ENCODE results near the gene ARL14.

GRCh38 chr3:160661660-160662059 is 15.3 kb upstream of the ARL14 start:
- TF ChIP-seq POLR2A (IDR thresholded peaks at IDR 0.05; ENCODE audit: low read depth, low read length) (no peak), CTCF (IDR thresholded peaks at IDR 0.05; ENCODE audit: extremely low read depth in 1 of 2, insufficient read depth in 1 of 2, low read depth in 1 of 2, low read length in 2 of 2) (no peak), POLR2AphosphoS5 (IDR thresholded peaks at IDR 0.05; ENCODE audit: insufficient read depth, low read depth, low read length) (no peak), MAX (IDR thresholded peaks at IDR 0.05; ENCODE audit: insufficient read depth, insufficient read length) (no peak), EZH2 (IDR thresholded peaks at IDR 0.05; ENCODE audit: borderline replicate concordance, low read depth, low read length, severe bottlenecking) (no peak), MYC (IDR thresholded peaks at IDR 0.05; ENCODE audit: low read depth, low read length) (no peak), JUN (IDR thresholded peaks at IDR 0.05; ENCODE audit: borderline replicate concordance, insufficient read depth, insufficient read length, low read depth) (no peak), GATA2 (IDR thresholded peaks at IDR 0.05; ENCODE audit: insufficient read depth, insufficient read length, low read depth, low read length) (no peak), FOS (IDR thresholded peaks at IDR 0.05; ENCODE audit: borderline replicate concordance, insufficient read depth, low read length) (no peak)
